Right kidney (tissue), 1 donor: Measurements from ENCODE around the gene VRK2.
"Not testable (repeated sequence)": the region's sequence is repeated elsewhere in the genome, so short reads cannot be mapped to it uniquely, and the experiment has no call there.

Experiments
- DNase-seq: peaks from one replicate; pipeline ENCODE4 v3.0.0-alpha.2; 2016

VRK2 gene

GRCh38 chr2:58163913-58164312, 117.3 kb downstream of the VRK2 start:
- no peak for DNase-seq

- DNase-seq = not testable (repeated sequence)
These were observed 121.5 kb downstream of the VRK2 start for GRCh38 chr2:58168130-58168529.

GRCh38 chr2:58169845-58170244, 123.2 kb downstream of the VRK2 start:
- DNase-seq = not testable (repeated sequence)

- not testable (repeated sequence) for DNase-seq
These were observed 123.8 kb downstream of the VRK2 start for GRCh38 chr2:58170334-58170933.

- not testable (repeated sequence) for DNase-seq
These were observed 125.2 kb downstream of the VRK2 start for GRCh38 chr2:58171831-58172230.

- not testable (repeated sequence) for DNase-seq
These were observed 130.6 kb downstream of the VRK2 start for GRCh38 chr2:58177187-58177586.

GRCh38 chr2:58180175-58180574, 133.6 kb downstream of the VRK2 start:
- not testable (repeated sequence) for DNase-seq

- no peak for DNase-seq
These were observed 134.0 kb downstream of the VRK2 start for GRCh38 chr2:58180635-58181034.

GRCh38 chr2:58182527-58182926, 135.9 kb downstream of the VRK2 start:
- DNase-seq = no peak

GRCh38 chr2:58186501-58186900, 139.9 kb downstream of the VRK2 start:
- DNase-seq = no peak

- DNase-seq = not testable (repeated sequence)
These were observed 140.4 kb downstream of the VRK2 start for GRCh38 chr2:58187022-58187421.

GRCh38 chr2:58194458-58194857, 147.9 kb downstream of the VRK2 start:
- DNase-seq = no peak

GRCh38 chr2:58195662-58196061, 149.1 kb downstream of the VRK2 start:
- DNase-seq = no peak

- DNase-seq = no peak
These were observed 151.3 kb downstream of the VRK2 start for GRCh38 chr2:58197894-58198293.

GRCh38 chr2:58202404-58202803, 155.8 kb downstream of the VRK2 start:
- no peak for DNase-seq

- DNase-seq = no peak
These were observed 156.4 kb downstream of the VRK2 start for GRCh38 chr2:58203018-58203417.

GRCh38 chr2:58204195-58204959, 157.8 kb downstream of the VRK2 start:
- DNase-seq = no peak

GRCh38 chr2:58206785-58207184, 160.2 kb downstream of the VRK2 start:
- no peak for DNase-seq

GRCh38 chr2:58207189-58207588, 160.6 kb downstream of the VRK2 start:
- no peak for DNase-seq
